ENCODE measurements around the gene NFKBIL1.
A peak's percentile ranks its signal among the peaks of the same experiment; 100 is the strongest.
"Not testable (repeated sequence)": the region's sequence is repeated elsewhere in the genome, so short reads cannot be mapped to it uniquely, and the experiment has no call there.

Gene NFKBIL1, protein sequence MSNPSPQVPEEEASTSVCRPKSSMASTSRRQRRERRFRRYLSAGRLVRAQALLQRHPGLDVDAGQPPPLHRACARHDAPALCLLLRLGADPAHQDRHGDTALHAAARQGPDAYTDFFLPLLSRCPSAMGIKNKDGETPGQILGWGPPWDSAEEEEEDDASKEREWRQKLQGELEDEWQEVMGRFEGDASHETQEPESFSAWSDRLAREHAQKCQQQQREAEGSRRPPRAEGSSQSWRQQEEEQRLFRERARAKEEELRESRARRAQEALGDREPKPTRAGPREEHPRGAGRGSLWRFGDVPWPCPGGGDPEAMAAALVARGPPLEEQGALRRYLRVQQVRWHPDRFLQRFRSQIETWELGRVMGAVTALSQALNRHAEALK

DNA sequence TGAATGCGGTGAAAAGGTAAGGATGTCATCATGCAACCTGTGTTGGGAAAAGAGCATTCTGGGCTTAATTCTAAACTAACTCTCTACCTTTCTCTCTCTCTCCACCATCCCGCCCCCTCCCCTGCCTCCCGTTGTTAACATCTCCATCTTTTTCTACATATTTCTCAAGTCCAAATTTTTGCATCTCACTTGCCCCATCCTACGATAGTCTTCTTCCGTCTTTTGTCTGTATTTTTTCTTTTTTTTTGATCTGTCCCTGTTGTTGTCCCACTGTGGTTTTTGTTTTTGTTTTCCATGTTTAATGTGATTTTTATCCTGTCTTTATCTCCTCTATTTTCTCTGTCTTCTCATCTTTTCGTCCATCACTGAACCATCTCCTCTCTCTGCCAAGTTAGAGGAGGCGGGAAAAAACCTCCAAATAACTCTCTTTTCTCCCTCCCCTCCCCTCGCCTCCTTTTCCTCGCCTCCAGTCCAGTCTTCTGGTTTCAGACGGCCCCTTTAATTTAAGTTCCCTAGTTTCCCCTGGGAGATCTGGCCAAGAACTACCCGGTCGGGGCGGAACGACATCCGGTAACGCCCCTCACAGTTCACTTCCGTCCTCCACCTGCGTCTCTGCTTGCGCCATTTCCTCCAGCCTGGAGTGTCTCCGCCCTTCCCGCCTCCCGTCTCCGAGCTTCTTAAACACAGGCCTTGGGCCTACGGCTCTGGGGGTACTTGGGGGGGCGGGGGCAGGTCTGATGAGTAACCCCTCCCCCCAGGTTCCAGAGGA, at the start of gene NFKBIL1:
NFKBIL1 (plus strand) TSS at position 651 of the 769 bp plus-strand sequence; CDS start at position 738, 87 bp downstream.
- peak; percentile 98 for DNase-seq (ENCODE audit: low read depth)

GRCh38 chr6:31498748-31499147, 48.7 kb upstream of the NFKBIL1 start:
- no peak for DNase-seq (ENCODE audit: low read depth)

- DNase-seq (ENCODE audit: low read depth), result not testable (repeated sequence)
These were observed 47.8 kb upstream of the NFKBIL1 start for GRCh38 chr6:31499648-31500047.

- DNase-seq (ENCODE audit: low read depth), result no peak
These were observed 44.8 kb upstream of the NFKBIL1 start for GRCh38 chr6:31502586-31502985.

GRCh38 chr6:31509036-31509435, 38.4 kb upstream of the NFKBIL1 start:
- not testable (repeated sequence) for DNase-seq (ENCODE audit: low read depth)

DNA sequence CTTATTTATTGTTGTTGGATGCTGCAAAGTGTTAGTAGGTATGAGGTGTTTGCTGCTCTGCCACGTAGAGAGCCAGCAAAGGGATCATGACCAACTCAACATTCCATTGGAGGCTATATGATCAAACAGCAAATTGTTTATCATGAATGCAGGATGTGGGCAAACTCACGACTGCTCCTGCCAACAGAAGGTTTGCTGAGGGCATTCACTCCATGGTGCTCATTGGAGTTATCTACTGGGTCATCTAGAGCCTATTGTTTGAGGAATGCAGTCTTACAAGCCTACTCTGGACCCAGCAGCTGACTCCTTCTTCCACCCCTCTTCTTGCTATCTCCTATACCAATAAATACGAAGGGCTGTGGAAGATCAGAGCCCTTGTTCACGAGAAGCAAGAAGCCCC, 37.4 kb upstream of the NFKBIL1 start:
- no peak for DNase-seq (ENCODE audit: low read depth)

GRCh38 chr6:31513456-31514165, 33.8 kb upstream of the NFKBIL1 start:
- DNase-seq (ENCODE audit: low read depth), result no peak

- DNase-seq (ENCODE audit: low read depth), result no peak
These were observed 25.6 kb upstream of the NFKBIL1 start for GRCh38 chr6:31521835-31522234.

- DNase-seq (ENCODE audit: low read depth), result no peak
These were observed 21.9 kb upstream of the NFKBIL1 start for GRCh38 chr6:31525553-31525931.

DNA sequence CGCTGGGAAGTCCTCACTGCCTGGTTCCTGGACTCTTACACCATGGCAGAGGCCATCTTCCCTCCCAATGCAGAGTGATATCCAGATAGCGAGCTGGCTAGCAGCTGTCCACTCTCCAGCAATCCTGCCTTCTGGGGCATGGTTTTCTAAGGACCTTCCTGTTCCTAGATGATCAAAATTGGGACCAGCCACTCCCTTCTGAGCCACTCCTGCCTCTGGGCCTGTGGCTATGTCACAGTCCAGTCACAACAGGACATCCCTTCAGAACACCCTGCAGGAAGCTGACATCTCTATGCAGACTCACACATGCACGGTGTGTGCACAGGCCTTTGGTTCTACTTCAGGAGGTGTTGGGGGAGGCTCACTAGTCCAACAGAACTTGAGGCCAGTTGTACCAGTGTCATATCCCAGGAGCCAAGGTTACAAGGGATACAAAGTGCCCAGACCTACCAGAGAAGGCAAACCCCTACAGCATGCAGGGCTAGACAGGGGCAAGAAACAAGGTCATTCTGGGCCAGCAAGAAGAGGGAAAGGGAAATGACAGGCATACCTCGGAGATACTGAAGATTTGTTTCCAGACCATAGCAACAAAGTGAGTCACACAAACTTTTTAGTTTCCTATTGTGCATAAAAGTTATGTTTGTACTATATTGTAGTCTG, 21.3 kb upstream of the NFKBIL1 start:
- DNase-seq (ENCODE audit: low read depth), result no peak

- DNase-seq (ENCODE audit: low read depth), result no peak
These were observed 19.1 kb upstream of the NFKBIL1 start for GRCh38 chr6:31528307-31528777.

- no peak for DNase-seq (ENCODE audit: low read depth)
These were observed 18.5 kb upstream of the NFKBIL1 start, which contains the start of gene MCCD1 for GRCh38 chr6:31528821-31529328. Gene MCCD1, plus strand, starts transcription at chr6:31528962. Its CDS starts 53 bp downstream, at chr6:31529015.

- DNase-seq (ENCODE audit: low read depth), result no peak
These were observed 17.9 kb upstream of the NFKBIL1 start for GRCh38 chr6:31529329-31530150.

GRCh38 chr6:31530659-31531058, 16.7 kb upstream of the NFKBIL1 start:
- DNase-seq (ENCODE audit: low read depth), result no peak

DNA sequence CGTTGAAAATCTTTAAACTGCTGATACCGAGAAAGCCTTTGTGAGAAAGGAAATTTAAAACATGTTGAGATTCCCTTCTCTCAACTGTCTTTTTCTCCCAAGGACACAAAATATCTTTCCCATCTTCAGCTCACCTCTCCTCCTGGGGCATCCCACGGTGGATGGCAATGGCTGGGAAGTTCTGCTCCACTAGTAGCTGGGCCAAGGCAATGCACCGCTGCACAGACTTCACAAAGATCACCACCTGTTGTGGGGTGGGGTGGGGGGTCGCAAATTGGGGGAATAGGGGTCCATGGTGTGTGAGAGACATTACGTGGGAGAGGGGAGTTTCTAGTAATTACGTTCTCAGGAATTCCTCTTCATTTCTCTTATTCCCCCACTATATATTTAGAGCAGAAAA, 16.2 kb upstream of the NFKBIL1 start:
- DNase-seq (ENCODE audit: low read depth), result no peak

DNA sequence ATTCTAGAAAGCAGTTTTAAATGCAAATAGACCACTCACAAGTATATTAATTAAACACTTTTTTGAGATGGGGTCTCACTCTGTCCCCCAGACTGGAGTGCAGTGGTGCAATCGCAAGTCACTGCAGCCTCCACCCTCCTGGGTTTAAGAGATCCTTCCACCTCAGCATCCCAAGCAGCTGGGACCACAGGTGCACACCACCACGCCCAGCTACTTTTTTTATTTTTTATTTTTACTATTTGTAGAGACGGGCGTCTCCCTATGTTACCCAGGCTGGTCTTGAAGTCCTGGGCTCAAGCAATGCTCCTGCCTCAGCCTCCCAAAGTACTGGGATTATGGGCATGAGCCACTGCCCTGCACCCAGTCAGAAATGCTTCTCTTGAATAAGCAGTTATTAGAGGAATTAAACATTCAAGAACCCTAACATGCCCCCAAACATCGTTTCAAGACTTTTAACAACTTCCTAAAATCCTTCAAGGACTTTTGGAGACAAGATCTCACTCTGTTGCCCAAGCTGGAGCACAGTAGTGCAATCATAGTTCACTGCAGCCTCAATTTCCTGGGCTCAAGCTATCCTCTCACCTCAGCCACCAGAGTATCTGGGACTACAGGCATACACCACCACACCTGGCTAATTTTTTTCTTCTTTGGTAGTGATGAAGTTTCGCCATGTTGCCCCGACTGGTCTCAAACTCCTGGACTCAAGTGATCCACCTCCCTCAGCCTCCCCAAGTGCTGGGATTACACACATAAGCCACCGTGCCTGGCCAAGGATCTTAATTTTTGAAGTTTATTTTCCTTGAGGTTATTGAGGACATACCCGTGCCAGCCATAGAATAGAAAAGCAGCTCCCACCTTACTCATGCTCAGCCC, 15.4 kb upstream of the NFKBIL1 start:
- DNase-seq (ENCODE audit: low read depth), result no peak

DNA sequence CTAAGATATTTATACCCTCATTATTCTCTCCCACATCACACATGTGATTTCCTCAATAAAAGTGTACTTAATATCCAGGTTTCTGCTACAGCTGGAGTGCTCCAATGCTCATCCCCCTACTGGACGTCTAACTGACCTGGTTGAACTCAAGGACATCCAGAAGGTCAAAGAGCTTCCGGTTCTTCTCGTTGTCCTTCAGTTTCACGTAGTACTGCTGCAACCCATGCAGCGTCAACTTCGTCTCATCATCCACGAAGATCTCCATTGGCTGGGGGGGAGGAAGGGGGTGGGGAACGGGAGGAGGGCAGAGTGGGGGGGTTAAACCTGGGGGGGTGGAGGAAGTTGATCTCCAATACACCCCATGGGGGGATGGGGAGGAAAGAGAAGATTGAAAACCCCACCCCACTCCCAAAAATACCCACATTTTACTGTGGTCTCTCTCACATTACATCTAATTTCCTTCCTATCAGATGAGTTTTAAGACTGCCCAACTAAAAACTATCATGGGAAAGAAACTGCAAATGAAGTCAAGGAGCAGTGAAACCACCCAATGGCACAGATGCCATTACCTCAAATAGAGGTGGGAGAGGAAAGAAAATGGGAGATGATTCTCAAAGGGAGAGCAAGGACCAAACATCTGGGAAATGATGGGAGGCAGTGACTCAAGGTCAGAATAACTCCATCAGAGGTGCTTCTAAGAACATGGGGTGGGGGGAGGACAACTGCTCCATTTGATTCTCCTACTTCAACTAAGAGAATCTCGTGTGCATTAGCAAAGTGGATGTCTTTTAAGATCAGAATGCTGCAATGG, 14.6 kb upstream of the NFKBIL1 start:
- no peak for DNase-seq (ENCODE audit: low read depth)

DNA sequence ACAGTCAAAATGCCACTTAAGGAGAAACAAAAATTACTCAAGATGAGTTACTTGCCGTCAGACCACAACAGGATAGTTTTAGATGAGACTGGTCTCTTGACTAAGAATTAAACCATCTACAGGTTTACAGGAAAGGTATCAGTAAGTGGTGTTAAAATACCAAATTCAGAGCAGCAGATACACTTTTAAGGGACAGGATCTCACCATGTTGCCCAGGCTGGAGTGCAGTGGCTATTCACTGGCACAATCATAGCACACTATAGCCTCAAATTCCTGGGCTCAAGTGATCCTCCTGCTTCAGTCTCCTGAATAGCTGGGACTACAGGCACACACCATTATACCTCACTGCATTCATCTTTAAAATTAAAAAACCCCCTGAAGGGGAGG, 14.0 kb upstream of the NFKBIL1 start:
- no peak for DNase-seq (ENCODE audit: low read depth)

GRCh38 chr6:31534011-31534410, 13.4 kb upstream of the NFKBIL1 start:
- no peak for DNase-seq (ENCODE audit: low read depth)
